ENCODE measurements around the gene TOMM40.

The TOMM40 gene

DNA sequence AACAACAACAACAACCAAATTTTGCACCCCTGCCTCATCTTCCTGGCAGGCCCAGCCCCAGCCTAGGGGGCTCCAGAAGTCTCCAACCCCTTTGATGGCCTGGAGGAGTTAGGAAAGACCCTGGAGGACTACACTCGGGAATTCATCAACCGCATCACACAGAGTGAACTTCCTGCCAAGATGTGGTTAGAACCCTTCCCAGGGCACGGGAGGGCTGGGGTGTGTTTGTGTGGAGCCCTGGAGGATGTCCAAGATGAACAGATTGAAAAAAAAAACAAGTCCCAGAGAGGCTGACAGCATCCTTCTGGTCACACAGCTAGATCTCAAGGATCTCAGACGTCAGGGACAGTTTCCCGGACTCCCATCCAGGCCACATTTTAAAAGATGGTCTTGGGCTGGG, 36.7 kb downstream of the TOMM40 start:
- no peak for DNase-seq (ENCODE audit: low spot score)

DNA sequence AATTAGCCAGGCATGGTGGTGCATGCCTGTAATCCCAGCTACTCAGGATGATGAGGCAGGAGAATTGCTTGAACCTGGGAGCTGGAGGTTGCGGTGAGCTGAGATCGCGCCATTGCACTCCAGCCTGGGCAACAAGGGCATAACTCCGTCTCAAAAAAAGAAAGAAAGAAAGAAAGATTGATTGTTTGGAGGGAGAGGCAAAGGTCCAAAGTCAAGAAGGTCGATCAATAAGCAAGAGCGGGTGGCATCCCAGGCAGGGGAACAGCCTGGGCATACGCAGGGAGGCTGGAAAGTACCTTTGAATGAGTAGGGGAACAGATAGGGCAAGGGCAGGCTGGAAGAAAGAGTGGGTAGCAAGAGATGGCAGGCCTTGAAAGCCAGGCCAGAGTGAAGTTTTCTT, 39.0 kb downstream of the TOMM40 start:
- DNase-seq (ENCODE audit: low spot score) = no peak

DNA sequence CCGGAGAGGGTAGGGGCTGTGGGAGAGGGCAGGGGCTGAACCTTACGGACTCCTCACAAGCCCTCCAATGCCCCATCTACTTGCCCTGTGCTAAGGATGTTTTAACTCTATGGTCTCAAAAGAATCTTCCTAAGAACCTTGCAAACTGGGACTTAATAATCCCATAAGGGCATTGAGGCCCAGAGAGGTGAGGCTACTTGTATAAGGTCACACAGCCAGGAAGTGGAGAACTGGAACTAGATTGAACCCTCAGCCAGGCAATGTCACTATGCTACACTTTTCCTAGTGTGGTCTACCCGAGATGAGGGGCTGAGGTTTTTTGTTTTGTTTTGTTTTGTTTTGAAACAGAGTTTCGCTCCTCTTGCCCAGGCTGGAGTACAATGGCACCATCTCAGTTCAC, 40.5 kb downstream of the TOMM40 start:
- DNase-seq (ENCODE audit: low spot score) = no peak

DNA sequence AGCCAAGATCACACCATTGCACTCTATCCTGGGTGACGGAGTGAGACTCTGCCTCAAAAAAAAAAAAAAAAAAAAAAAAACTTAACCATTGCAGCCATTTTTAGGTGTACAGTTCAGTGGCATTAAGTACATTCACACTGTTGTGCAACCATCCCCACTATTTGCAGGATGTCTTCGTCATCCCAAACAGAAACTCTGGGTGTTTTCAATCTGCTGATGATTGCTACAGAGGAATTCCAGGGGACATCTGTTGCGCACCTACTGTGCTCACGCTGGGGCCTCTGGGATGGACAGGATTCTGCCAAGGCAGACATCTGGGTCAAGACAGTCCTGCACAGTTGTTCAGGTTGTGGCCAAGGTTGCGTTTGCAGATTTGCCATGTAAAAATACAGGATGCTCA, 48.6 kb downstream of the TOMM40 start:
- DNase-seq (ENCODE audit: low spot score) = no peak

DNA sequence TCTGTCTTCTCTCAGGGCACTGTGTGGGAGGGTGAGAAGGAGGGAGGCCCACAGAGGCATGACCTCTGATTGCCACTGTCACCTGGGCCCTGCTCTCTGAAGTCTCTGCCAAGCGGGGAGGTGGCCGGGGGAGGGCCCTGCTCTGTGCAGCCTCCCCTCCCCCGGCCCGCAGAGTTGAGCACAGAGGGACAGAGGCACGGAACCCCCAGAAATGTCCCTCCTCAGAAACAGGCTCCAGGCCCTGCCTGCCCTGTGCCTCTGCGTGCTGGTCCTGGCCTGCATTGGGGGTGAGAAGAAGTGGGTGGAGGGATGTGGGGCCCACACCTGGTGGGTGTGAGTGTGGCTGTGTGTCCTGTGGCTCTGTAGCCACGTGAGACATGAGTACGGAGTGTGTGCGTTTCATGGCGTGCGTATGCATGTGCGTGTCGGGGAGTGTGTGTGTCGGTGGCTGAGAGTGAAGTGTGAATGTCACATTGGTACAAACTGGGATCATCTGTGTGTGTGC, 51.1 kb downstream of the TOMM40 start, which contains the start of gene APOC4:
APOC4 (plus strand) TSS at position 171 of the 505 bp plus-strand sequence; CDS start at position 212, 41 bp downstream.
- no peak for DNase-seq (ENCODE audit: low spot score)

DNA sequence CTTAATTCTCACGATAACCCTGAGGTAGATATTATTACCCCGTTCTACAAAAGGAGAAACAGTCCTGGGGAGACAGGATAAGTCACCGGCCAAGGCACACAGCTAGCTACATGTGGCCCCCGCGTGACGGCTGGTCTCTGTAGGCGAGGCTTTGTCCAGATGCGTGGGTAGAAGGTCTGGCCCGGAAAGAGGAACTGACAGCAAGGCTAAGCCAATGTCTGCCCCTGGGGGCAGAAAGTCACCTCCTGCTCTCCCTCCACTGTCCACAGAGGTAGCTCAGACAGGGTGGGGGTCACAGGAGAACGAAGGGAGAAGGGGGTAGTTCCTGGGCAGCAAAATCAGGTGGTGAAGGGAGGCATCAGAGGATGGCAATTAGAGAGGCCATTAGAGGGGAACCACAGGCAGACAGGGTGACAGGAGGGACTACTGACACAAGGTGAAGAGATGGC, 52.8 kb downstream of the TOMM40 start:
- no peak for DNase-seq (ENCODE audit: low spot score)

DNA sequence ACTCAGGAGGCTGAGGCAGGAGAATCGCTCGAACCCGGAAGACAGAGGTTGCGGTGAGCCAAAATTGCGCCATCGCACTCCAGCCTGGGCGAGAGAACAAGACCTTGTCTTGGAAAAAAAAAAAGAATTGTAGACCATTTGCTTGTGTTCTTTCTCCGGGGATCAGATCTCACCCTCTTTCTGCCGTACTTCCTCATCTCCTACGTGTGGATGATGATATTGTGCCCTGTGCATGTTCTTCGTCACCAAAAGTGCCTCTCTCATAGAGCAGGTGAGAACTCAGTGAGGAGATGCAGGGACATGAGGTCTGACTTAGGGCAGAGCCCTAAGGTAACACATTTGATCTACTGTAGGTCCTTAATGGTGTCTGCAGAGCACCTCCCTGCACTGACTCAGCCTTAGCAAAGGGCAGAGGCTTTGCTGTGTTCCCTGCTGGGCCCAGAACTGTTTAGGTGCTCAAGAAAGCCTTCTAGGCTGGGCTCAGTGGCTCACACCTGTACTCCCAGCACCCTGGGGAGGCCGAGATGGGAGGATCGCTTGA, 56.1 kb downstream of the TOMM40 start:
- DNase-seq (ENCODE audit: low spot score) = no peak

DNA sequence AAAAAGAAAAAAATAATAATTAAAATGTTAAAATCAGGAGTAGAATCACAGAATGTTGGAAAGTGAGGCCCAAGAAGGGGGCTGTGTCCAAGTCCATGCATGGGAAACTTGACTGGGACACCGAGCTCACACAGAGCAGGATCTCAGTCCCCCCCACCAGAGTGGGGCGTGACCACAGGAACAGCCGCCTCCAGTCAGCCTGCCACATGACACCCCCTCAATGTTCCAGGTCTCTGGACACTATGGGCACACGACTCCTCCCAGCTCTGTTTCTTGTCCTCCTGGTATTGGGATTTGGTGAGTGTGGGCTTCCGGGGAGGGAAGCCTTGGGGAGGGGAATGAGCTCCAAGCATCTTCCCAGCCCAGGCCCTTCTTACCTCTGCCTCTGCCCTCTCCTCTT, 57.2 kb downstream of the TOMM40 start:
- no peak for DNase-seq (ENCODE audit: low spot score)

DNA sequence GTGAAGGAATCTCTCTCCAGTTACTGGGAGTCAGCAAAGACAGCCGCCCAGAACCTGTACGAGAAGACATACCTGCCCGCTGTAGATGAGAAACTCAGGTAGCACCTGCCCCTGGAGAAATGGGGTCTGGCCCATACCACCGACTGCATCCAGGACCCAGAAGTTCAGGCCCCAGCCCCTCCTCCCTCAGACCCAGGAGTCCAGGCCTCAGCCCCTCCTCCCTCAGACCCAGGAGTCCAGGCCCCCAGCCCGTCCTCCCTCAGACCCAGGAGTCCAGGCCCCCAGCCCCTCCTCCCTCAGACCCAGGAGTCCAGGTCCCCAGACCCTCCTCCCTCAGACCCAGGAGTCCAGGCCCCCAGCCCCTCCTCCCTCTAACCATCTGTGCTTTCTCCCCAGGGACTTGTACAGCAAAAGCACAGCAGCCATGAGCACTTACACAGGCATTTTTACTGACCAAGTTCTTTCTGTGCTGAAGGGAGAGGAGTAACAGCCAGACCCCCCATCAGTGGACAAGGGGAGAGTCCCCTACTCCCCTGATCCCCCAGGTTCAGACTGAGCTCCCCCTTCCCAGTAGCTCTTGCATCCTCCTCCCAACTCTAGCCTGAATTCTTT, 57.8 kb downstream of the TOMM40 start:
- DNase-seq (ENCODE audit: low spot score) = no peak

DNA sequence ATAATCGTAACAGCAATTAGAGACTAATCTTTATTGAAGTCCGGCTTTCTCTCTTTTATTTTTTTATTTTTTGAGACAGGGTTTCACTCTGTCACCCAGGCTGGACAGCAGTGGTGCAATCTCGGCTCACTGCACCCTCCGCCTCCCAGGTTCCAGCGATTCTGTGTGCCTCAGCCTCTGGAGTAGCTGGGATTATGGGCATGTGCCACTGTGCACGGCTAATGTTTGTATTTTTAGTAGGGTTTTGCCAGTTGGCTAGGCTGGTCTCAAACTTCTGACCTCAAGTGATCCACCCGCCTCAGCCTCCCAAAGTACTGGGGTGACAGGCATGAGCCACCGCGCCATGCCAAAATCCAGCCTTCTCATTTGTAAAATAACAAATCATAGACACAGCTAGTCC, 58.5 kb downstream of the TOMM40 start:
- no peak for DNase-seq (ENCODE audit: low spot score)

DNA sequence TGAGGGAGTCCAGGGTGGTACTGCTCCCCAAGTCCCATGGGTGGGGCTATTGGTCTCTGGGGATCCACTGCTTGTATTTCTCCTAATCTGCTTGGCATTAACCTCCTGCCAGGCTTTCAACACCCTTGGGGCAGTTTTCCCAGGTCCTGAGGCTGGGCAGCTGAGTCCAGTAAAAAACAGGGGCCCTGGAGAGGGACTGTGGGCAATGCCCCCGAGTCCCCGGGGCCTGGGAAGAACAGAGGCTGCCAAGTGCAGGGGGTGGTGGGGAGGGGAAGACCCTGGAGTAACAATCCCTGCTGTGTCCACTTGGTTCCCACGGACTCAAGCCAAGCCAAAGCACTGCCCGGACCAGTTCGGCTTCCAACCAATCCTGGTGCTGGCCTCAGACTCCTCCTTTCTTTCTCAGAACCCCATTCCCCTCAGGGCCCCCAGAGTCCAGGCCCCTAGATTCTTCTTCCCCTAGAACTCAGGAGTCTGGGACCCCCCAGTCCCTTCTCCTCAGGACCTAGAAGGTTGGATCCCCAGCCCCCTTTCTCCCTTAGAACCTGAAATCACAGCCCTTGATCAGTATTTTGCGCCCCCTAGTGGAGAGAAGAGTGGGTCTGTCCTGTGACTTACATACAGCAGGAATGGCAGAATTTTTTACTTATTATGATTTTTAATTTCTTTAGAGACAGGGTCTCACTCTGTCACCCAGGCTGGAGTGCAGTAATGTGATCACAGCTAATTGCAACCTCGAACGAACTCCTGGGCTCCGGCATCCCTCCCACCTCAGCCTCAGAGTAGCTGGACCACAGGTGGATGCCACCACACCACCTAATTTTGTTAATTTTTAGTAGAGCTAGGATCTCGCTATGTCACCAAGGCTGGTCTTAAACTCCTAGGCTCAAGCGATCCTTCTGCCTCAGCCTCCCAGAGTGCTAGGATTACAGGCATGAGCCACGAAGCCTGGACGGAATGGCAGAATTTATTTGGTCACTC, 60.4 kb downstream of the TOMM40 start:
- DNase-seq (ENCODE audit: low spot score) = peak; percentile 73

Measured in SW480 (cell line).